ENCODE measurements around the gene PLCL2.
"Not testable (repeated sequence)": the region's sequence is repeated elsewhere in the genome, so short reads cannot be mapped to it uniquely, and the experiment has no call there.

PLCL2 gene

DNA sequence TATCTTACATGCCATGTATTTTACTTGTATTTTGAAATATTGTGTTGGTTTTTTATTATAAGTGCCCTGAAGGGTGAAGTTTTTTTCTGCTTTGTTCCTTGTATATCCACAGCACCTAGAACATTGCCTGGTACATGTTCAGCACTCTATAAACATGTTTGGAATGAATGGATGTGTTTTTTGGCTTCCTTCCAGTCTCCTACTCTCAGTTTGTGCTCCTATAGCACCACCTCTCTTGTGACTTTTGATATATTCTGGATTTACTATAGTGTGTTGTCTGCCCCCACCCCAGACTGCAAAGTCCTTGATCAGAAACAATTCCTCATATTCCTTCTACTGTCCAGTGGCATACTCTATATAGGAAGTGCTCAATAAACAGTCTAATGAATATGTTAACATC, 60.6 kb downstream of the PLCL2 start:
- no peak for DNase-seq (ENCODE audit: low read depth, low spot score)
- TF ChIP-seq CTCF (IDR thresholded peaks at IDR 0.05; ENCODE audit: insufficient read depth, low read length, missing control alignments), result no peak
- POLR2A ChIA-PET, result no interaction called here
- CTCF ChIA-PET, result no interaction called here
- no peak overlapping the region for H3K4me3 ChIP-seq (ENCODE audit: low read depth, low read length)

DNA sequence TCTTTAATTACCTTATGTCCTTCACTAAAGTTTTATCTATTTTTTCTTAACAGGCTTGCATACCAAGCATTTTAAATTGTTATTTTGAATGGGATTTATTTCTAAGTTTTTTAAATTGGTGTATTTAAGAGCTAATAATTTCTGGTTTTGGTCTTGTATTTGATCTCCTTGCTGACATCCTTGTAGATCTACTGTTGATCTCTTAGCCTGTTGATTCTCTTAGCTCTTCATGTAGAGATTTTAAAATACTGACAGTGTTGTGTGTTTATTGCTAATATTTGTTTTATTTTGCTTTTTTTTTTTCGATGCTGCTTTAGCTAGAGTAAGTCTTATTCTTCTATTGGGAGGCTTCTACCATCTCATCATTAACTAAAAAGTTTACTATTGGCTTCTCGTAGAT, 65.5 kb downstream of the PLCL2 start:
- DNase-seq (ENCODE audit: low read depth, low spot score), result no peak
- no peak for TF ChIP-seq CTCF (IDR thresholded peaks at IDR 0.05; ENCODE audit: insufficient read depth, low read length, missing control alignments)
- CTCF ChIA-PET, result no interaction called here
- no peak overlapping the region for H3K4me3 ChIP-seq (ENCODE audit: low read depth, low read length)
- POLR2A ChIA-PET, result no interaction called here

DNA sequence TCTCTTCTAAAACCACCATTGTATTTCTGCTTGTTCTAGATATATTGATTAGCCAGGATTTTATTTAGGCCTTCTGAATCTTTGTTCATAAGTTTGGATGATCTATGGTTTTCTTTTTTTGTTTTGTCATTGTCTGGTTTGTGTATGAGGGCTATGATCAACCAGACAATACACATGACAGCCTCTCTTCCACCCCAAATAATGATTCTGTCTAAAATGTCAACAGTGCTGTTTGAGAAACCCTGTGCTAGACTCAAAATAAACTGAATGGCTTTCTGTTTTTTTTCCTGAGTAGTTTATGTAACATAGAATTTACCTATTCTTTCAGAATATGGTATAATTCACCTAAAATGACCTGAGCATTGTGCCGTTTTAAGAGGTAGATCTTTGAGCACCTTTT, 66.1 kb downstream of the PLCL2 start:
- no peak for DNase-seq (ENCODE audit: low read depth, low spot score)
- no peak for TF ChIP-seq CTCF (IDR thresholded peaks at IDR 0.05; ENCODE audit: insufficient read depth, low read length, missing control alignments)
- ChIA-PET POLR2A (no interaction called here), CTCF (no interaction called here)
- no peak overlapping the region for H3K4me3 ChIP-seq (ENCODE audit: low read depth, low read length)

DNA sequence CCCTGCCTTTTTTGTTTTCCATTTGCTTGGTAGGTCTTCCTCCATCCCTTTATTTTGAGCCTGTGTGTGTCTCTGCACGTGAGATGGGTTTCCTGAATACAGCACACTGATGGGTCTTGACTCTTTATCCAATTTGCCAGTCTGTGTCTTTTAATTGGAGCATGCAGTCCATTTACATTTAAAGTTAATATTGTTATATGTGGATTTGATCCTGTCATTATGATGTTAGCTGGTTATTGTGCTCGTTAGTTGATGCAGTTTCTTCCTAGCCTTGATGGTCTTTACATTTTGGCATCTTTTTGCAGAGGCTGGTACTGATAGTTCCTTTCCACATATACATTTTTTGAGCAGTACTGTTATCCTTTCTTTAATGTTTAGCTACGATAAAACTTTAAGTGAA, 73.1 kb downstream of the PLCL2 start:
- H3K4me3 ChIP-seq (ENCODE audit: low read depth, low read length); POLR2A ChIA-PET; DNase-seq (ENCODE audit: low read depth, low spot score); CTCF ChIA-PET: not testable (repeated sequence)

DNA sequence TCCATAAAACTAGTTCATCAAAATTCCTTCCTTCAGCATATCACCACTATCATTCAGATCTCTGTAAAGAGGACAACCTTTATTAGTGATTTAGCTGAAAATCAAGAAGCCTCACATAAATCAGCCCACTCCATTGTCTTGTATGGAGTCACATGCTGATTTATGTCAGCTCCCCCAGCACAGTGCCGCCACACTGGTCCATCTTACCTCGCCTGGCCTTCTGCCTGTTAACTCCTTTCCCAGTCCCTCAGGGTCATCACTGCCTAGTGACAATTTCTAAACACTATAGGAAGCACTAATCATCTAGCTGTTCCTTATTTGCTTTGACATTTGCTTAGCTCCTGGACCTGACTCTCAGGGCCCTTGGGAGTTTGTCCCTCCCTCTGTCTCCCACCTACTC, 75.4 kb downstream of the PLCL2 start:
- no peak overlapping the region for H3K4me3 ChIP-seq (ENCODE audit: low read depth, low read length)
- no peak for DNase-seq (ENCODE audit: low read depth, low spot score)
- TF ChIP-seq CTCF (IDR thresholded peaks at IDR 0.05; ENCODE audit: insufficient read depth, low read length, missing control alignments), result no peak
- CTCF ChIA-PET, result no interaction called here
- POLR2A ChIA-PET, result no interaction called here

- ChIA-PET CTCF (no interaction called here), POLR2A (no interaction called here)
- H3K4me3 ChIP-seq (ENCODE audit: low read depth, low read length), result no peak overlapping the region
- no peak for DNase-seq (ENCODE audit: low read depth, low spot score)
- no peak for TF ChIP-seq CTCF (IDR thresholded peaks at IDR 0.05; ENCODE audit: insufficient read depth, low read length, missing control alignments)
Observed at GRCh38 chr3:16961621-16962205, 77.0 kb downstream of the PLCL2 start.

DNA sequence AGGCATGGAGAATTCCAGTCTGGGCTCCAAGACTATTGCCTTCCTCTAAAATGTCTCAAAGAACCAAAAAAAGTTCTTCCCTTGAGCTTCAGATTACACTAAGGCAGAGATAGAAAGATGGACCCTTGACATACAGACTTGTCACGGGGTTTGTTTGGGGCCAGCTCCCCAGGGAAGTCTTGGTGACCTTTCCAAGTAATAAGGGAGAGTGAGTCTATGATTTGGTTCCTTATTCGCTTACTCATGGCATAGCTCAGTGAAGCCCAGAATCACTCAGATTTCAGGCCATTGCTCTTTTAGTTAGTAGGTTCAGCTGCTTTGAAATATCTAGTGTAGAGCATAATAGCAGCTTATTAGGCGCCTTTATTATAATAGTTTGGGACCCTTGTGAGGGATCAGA, 90.3 kb downstream of the PLCL2 start:
- no peak for TF ChIP-seq CTCF (IDR thresholded peaks at IDR 0.05; ENCODE audit: insufficient read depth, low read length, missing control alignments)
- ChIA-PET POLR2A (no interaction called here), CTCF (no interaction called here)
- no peak overlapping the region for H3K4me3 ChIP-seq (ENCODE audit: low read depth, low read length)
- DNase-seq (ENCODE audit: low read depth, low spot score), result no peak
